Measurements from ENCODE around the gene VSIG8.

- TF ChIP-seq CTCF (IDR thresholded peaks at IDR 0.05): no peak
- TF ChIP-seq POLR2A (IDR thresholded peaks at IDR 0.05): no peak
These were observed 30.1 kb downstream of the VSIG8 start for GRCh38 chr1:159832309-159832708.
